Neural crest cell (in vitro differentiated cells): ENCODE results near the gene RGS16. TPM values are rescaled to one million over a fixed set of nuclear protein-coding genes. Genes with fewer than 3 reads are reported as not detected.

Experiments
- DNase-seq: peaks from one replicate; pipeline ENCODE4 v3.0.0; 2021; ENCODE audit warnings: low read depth, mixed read lengths, low spot score
- H3K27ac Mint-ChIP-seq: one replicate; pipeline ENCODE4 v1.8.0; 2021; ENCODE audit warnings: mild to moderate bottlenecking, mixed read lengths; ENCODE audit not compliant: unreplicated experiment
- H3K27me3 Mint-ChIP-seq: 2 replicates; pipeline ENCODE4 v1.8.0; 2021; ENCODE audit warnings: low read depth, mild to moderate bottlenecking, mixed read lengths
- H3K36me3 Mint-ChIP-seq: 2 replicates; pipeline ENCODE4 v1.8.0; 2021; ENCODE audit warnings: low read depth, mild to moderate bottlenecking, mixed read lengths
- H3K4me1 Mint-ChIP-seq: 2 replicates; pipeline ENCODE4 v1.8.0; 2021; ENCODE audit warnings: mixed read lengths
- H3K4me3 Mint-ChIP-seq: one replicate; pipeline ENCODE4 v1.8.0; 2021; ENCODE audit warnings: mild to moderate bottlenecking, mixed read lengths
- H3K9me3 Mint-ChIP-seq: 2 replicates; pipeline ENCODE4 v1.8.0; 2021; ENCODE audit warnings: mixed read lengths
- total RNA-seq: library from RNA; stranded (reverse); gene quantifications from 2 replicates; pipeline ENCODE4 v1.2.1, GENCODE V29; 2021
- TF ChIP-seq, protein P1 (sequence below): fragments of 200-600 bp; sonication (generic); conservative IDR thresholded peaks from 2 replicates; pipeline ENCODE4 v1.5.0; 2021; ENCODE audit warnings: antibody characterized with exemption, mild to moderate bottlenecking

RGS16 gene
- total RNA-seq, 1 donor from 2014 or later: 6.4 TPM

DNA sequence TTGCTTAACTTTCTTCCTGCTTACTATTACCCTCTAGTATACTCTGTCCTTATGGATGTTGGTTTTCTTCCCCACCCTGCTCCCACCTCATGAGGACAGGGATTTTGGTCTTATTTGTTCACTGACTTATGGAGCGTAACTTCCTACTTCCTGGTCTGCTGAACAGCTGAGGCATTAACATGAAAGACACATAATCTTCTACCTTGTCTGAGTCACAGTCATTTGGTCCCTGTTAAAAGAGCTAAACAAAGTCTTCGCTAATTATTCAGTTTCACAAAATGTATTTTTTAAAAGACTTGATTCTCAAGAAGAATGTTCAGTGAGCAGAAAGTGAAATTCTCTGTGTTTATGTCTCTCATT, 33.6 kb downstream of the RGS16 start:
- Mint-ChIP-seq H3K27ac (no peak overlapping the region), H3K4me3 (no peak overlapping the region), H3K27me3 (no peaks in the 10 kb centered on the region), H3K36me3 (no peaks in the 10 kb centered on the region), H3K4me1 (no peaks in the 10 kb centered on the region), H3K9me3 (no peaks in the 10 kb centered on the region)
- no peak for DNase-seq
- TF ChIP-seq, protein P1, sequence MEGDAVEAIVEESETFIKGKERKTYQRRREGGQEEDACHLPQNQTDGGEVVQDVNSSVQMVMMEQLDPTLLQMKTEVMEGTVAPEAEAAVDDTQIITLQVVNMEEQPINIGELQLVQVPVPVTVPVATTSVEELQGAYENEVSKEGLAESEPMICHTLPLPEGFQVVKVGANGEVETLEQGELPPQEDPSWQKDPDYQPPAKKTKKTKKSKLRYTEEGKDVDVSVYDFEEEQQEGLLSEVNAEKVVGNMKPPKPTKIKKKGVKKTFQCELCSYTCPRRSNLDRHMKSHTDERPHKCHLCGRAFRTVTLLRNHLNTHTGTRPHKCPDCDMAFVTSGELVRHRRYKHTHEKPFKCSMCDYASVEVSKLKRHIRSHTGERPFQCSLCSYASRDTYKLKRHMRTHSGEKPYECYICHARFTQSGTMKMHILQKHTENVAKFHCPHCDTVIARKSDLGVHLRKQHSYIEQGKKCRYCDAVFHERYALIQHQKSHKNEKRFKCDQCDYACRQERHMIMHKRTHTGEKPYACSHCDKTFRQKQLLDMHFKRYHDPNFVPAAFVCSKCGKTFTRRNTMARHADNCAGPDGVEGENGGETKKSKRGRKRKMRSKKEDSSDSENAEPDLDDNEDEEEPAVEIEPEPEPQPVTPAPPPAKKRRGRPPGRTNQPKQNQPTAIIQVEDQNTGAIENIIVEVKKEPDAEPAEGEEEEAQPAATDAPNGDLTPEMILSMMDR: no peak

DNA sequence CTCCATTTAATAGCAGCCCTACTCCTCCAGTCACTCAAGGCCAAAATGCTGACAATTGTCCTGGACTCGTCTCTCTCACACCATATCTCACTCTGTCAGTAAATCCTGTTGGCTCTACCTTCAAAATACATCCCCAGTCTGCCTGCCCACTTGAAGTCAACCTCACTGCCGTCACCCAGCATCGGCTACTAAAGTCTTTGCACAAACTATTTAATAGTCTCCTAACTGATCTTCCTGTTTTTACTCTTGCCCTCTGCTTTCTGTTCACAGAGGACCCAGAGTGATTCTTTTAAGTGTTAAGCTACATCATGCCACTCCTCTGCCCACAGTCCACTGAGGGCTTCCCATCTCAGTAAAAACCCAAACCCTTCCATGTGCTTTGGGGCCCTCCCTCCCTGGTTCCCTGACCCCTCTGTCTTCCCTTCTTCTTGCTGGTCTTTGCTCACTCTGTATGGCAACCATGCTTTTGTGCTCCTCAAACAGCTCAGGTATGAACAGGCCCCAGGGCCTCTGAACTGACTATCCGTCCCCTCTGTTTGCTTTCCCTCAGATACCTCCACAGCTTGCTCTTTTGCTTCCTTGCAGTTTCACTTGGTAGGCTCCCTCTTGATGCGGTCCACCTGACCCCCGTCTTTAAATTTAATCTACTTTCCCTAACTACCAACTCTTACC, 34.1 kb downstream of the RGS16 start:
- no peaks in the 10 kb centered on the region for H3K9me3 Mint-ChIP-seq
- no peak overlapping the region for H3K4me3 Mint-ChIP-seq
- H3K27ac Mint-ChIP-seq: no peak overlapping the region
- TF ChIP-seq, protein P1: no peak
- no peaks in the 10 kb centered on the region for H3K36me3 Mint-ChIP-seq
- peaks cover 4% of the 10 kb centered on the region for H3K27me3 Mint-ChIP-seq
- H3K4me1 Mint-ChIP-seq: no peaks in the 10 kb centered on the region
- DNase-seq: no peak

DNA sequence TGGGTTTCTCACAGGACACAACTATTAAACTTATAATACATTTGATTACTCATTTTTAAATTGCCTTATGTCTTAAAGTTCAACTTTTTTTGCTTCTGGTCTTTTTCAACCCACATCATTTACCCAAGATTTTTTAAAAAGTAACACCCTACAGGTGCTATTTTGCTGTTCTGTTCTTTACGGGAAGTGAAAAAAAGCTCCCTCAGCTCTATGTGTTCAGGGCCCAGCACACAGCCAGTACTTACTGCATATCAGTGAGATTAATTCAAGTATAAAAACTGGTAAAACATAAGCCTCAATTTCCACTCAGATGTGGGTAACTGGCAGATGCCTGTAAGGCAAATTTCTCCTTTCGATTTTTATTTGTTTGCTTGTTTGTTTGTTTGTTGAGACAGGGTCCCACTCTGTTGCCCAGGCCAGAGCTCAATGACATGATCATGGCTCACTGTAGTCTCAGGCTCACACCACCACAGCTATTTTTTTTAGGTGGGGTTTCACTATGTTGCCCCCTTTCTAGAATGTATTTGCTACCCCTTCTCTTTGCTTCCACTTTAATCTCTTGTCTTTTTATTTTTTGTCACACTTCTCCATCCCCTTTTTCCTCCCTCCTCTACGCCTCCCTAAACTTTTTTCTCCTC, 35.4 kb downstream of the RGS16 start:
- no peaks in the 10 kb centered on the region for H3K36me3 Mint-ChIP-seq
- H3K27me3 Mint-ChIP-seq: peaks cover 4% of the 10 kb centered on the region
- no peaks in the 10 kb centered on the region for H3K9me3 Mint-ChIP-seq
- H3K4me1 Mint-ChIP-seq: no peaks in the 10 kb centered on the region
- TF ChIP-seq, protein P1: no peak
- no peak overlapping the region for H3K4me3 Mint-ChIP-seq
- no peak overlapping the region for H3K27ac Mint-ChIP-seq
- no peak for DNase-seq

DNA sequence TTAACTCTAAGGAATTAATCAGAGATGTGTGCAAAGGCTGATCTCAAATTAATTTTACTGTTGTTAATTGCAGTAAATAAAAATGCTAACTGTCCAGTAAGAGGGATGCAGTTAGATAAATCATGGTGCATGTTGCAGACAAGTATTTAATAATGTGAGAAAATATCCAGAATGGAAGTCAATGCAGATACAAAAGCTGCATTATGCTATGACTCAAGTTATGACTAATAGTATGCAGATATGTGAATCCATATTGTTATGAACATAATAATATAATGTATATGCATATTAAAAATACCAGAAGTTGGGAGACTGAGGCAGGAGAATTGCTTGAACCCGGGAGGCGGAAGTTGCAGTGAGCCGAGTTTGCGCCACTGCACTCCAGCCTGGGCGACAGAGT, 36.6 kb downstream of the RGS16 start:
- H3K4me3 Mint-ChIP-seq: no peak overlapping the region
- H3K36me3 Mint-ChIP-seq: no peaks in the 10 kb centered on the region
- H3K9me3 Mint-ChIP-seq: no peaks in the 10 kb centered on the region
- no peak for DNase-seq
- no peaks in the 10 kb centered on the region for H3K4me1 Mint-ChIP-seq
- TF ChIP-seq, protein P1: no peak
- H3K27me3 Mint-ChIP-seq: peaks cover 4% of the 10 kb centered on the region
- H3K27ac Mint-ChIP-seq: no peak overlapping the region

DNA sequence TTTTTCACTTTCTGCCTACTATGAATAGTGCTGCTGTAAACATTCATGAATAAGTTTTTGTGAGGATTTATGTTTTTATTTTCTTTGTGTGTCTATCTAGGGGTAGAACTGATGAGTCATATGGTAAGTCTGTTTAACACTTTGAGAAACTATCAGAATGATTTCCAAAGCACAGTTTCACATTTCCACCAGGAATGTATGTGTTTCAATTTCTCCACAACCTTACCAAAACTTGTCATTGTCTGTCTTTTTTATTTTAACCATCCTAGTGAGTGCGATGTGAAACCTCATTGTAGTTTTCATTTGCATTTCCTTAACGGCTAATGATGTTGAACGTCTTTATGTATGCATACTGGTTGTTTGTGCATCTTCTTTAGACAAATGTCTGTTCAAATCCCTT, 38.7 kb downstream of the RGS16 start:
- H3K27ac Mint-ChIP-seq: no peak overlapping the region
- no peak overlapping the region for H3K4me3 Mint-ChIP-seq
- H3K4me1 Mint-ChIP-seq: no peaks in the 10 kb centered on the region
- DNase-seq: no peak
- H3K27me3 Mint-ChIP-seq: peaks cover 4% of the 10 kb centered on the region
- no peaks in the 10 kb centered on the region for H3K9me3 Mint-ChIP-seq
- no peaks in the 10 kb centered on the region for H3K36me3 Mint-ChIP-seq
- TF ChIP-seq, protein P1: no peak
